Vagina (tissue), 2 donors: ENCODE measurements around the gene LIN28B. TPM values are rescaled to one million over a fixed set of nuclear protein-coding genes. Genes with fewer than 3 reads are reported as not detected.

Experiments used
- DNase-seq, 2 donors: peaks; one replicate each; pipeline ENCODE4 v3.0.0-alpha.2; 2017; ENCODE audit errors: extremely low spot score in 2 of 2
- H3K27ac ChIP-seq: fragments of 200-600 bp; sonication (generic); one replicate; pipeline ENCODE4 v1.5.1; 2019
- H3K27me3 ChIP-seq: fragments of 200-600 bp; sonication (generic); one replicate; pipeline ENCODE4 v1.5.1; 2019
- H3K36me3 ChIP-seq, 2 donors: fragments of 200-600 bp; sonication (generic); one replicate each; pipeline ENCODE4 v1.5.1; 2017 to 2019
- H3K4me1 ChIP-seq: fragments of 200-600 bp; sonication (generic); one replicate; pipeline ENCODE4 v1.5.1; 2019
- H3K4me3 ChIP-seq, 2 donors: fragments of 200-600 bp; sonication (generic); 1 replicate in 1 of 2; 2 replicates in 1 of 2; pipeline ENCODE4 v1.5.1; 2016 to 2019
- H3K9me3 ChIP-seq: fragments of 200-600 bp; sonication (generic); one replicate; pipeline ENCODE4 v1.5.1; 2019
- CTCF ChIP-seq, 3 experiments: fragments of 450-650 bp in 2 of 3; fragments of 200-600 bp in 1 of 3; sonication (generic) in 1 of 3; IDR thresholded peaks; one replicate each; pipeline ENCODE4 v1.5.1; 2017 to 2019; ENCODE audit warnings: antibody characterized with exemption in 3 of 3, mild to moderate bottlenecking in 2 of 3, moderate library complexity in 2 of 3
- POLR2A ChIP-seq, 2 donors: fragments of 450-650 bp; IDR thresholded peaks; one replicate each; pipeline ENCODE4 v1.6.1; 2017; ENCODE audit warnings: antibody characterized with exemption in 2 of 2, mild to moderate bottlenecking in 2 of 2, moderate library complexity in 2 of 2
- POLR2AphosphoS5 ChIP-seq, 2 donors: sonication (generic); formaldehyde crosslinking; IDR thresholded peaks; one replicate each; pipeline ENCODE4 v1.9.0; 2017; ENCODE audit warnings: antibody characterized with exemption in 2 of 2, mild to moderate bottlenecking in 2 of 2, low read depth in 1 of 2; ENCODE audit not compliant: insufficient read depth in 1 of 2
- intact Hi-C: fragments of 100-400 bp; cut with DNase I; formaldehyde crosslinking; loops from one replicate; pipeline ENCODE4 v1.15.1; 2023
- small RNA-seq: library from RNA; depleted of rRNA; stranded (forward); fragments of <200 nt; gene quantifications from one replicate; pipeline ENCODE3, GENCODE V24; 2016
- total RNA-seq: library from RNA; depleted of rRNA; stranded (reverse); fragments of >200 nt; gene quantifications from one replicate; pipeline ENCODE4 v1.2.3, GENCODE V29; 2016

LIN28B gene
- total RNA-seq, 1 donor from 2014 or later, result not detected

GRCh38 chr6:105121981-105122380 is 165.1 kb downstream of the LIN28B start:
- no peak overlapping the region for H3K4me3 ChIP-seq
- TF ChIP-seq POLR2A (IDR thresholded peaks at IDR 0.05), result no peak
- no peak for TF ChIP-seq CTCF (IDR thresholded peaks at IDR 0.05)
- no peak for TF ChIP-seq POLR2AphosphoS5 (IDR thresholded peaks at IDR 0.05; ENCODE audit: insufficient read depth in 1 of 2, low read depth in 1 of 2)
- no peak overlapping the region for H3K27ac ChIP-seq
- intact Hi-C loops, result no loop called here
- peaks cover 4% of the 10 kb centered on the region for H3K4me1 ChIP-seq
- no peaks in the 10 kb centered on the region for H3K27me3 ChIP-seq
- no peaks in the 10 kb centered on the region for H3K9me3 ChIP-seq
- no peak for DNase-seq
- no peaks in the 10 kb centered on the region for H3K36me3 ChIP-seq

GRCh38 chr6:105122717-105123116 is 165.8 kb downstream of the LIN28B start:
- TF ChIP-seq CTCF (IDR thresholded peaks at IDR 0.05), result no peak
- TF ChIP-seq POLR2AphosphoS5 (IDR thresholded peaks at IDR 0.05; ENCODE audit: insufficient read depth in 1 of 2, low read depth in 1 of 2), result no peak
- TF ChIP-seq POLR2A (IDR thresholded peaks at IDR 0.05), result no peak
- Histone ChIP-seq H3K27ac (no peak overlapping the region), H3K27me3 (no peaks in the 10 kb centered on the region), H3K4me3 (no peak overlapping the region), H3K9me3 (no peaks in the 10 kb centered on the region), H3K36me3 (no peaks in the 10 kb centered on the region), H3K4me1 (peaks cover 4% of the 10 kb centered on the region)
- DNase-seq, result no peak
- intact Hi-C loops, result no loop called here

Small RNAs within 50 kb of the gene (small RNA-seq; reads per million reads assigned to genes)
- not detected for gene RNU6-1106P

Other genes with a start within 250 kb of the LIN28B start
- 27.7 TPM for gene HACE1, start 97.2 kb upstream of the LIN28B start, total RNA-seq
- not detected for gene POPDC3, start 222.9 kb downstream of the LIN28B start, total RNA-seq